Neutrophil (primary cell): ENCODE measurements around the gene PDCD5.

ENCODE experiments used
- H3K27ac ChIP-seq: fragments of 200-600 bp; sonication (generic); 2 replicates; pipeline ENCODE4 v1.5.1; 2016; ENCODE audit warnings: mild to moderate bottlenecking, moderate library complexity
- H3K27me3 ChIP-seq: fragments of 200-600 bp; sonication (generic); 2 replicates; pipeline ENCODE4 v1.6.0; 2016; ENCODE audit warnings: mild to moderate bottlenecking
- H3K36me3 ChIP-seq: fragments of 200-600 bp; sonication (generic); 2 replicates; pipeline ENCODE4 v1.5.1; 2017
- H3K4me1 ChIP-seq, 2 experiments: fragments of 200-600 bp in 1 of 2; sonication (generic) in 1 of 2; 1 replicate in 1 of 2; 2 replicates in 1 of 2; pipeline versions ENCODE4 v1.5.1 to v1.6.1; 2013 to 2016; ENCODE audit warnings: low read depth in 1 of 2, low read length in 1 of 2, mild to moderate bottlenecking in 1 of 2, moderate library complexity in 1 of 2; ENCODE audit not compliant: control insufficient read depth in 1 of 2, insufficient read depth in 1 of 2
- H3K4me3 ChIP-seq, 2 experiments: fragments of 200-600 bp in 1 of 2; sonication (generic) in 1 of 2; 1 replicate in 1 of 2; 2 replicates in 1 of 2; pipeline ENCODE4 v1.5.1; 2013 to 2016; ENCODE audit warnings: low read depth in 1 of 2, low read length in 1 of 2, mild to moderate bottlenecking in 1 of 2, moderate library complexity in 1 of 2
- H3K9me3 ChIP-seq: fragments of 200-600 bp; sonication (generic); 2 replicates; pipeline ENCODE4 v1.5.1; 2016
- TF ChIP-seq, protein P1 (sequence below): fragments of 200-600 bp; sonication (generic); IDR thresholded peaks from 2 replicates; pipeline ENCODE4 v1.5.1; 2016; ENCODE audit warnings: antibody characterized with exemption

The PDCD5 gene

DNA sequence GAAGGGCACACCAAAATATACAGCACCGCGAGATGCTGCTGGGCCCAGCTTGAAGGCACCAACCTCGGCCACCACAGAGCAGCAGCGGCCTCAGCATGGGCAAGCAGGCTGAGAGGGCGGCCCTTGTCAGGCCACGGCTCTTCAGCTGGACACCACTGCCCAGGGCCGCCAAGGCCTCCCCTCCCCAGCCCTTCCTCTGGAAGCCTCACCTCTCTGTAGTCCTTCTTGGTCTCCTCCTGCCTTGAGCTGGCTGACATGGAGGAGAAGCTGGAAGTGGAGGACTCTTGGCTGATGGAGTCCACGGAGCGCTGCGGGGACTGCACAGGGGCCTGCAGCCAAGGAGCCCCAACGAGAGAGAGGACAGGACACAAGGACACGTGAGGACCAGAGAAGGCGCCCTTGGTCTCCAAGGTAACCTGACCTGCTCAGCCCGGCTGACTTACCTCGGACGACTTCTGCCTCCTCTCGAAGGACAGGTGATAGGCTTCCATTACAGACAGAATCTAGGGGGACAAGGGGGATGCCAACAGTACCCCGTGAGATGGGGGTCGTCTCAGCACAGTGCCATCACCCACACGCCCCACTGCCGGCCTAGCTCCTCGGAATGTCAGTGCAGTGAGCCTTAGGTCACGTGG lies 38.2 kb downstream of the PDCD5 start:
- H3K9me3 ChIP-seq: no peaks in the 10 kb centered on the region
- TF ChIP-seq, protein P1, sequence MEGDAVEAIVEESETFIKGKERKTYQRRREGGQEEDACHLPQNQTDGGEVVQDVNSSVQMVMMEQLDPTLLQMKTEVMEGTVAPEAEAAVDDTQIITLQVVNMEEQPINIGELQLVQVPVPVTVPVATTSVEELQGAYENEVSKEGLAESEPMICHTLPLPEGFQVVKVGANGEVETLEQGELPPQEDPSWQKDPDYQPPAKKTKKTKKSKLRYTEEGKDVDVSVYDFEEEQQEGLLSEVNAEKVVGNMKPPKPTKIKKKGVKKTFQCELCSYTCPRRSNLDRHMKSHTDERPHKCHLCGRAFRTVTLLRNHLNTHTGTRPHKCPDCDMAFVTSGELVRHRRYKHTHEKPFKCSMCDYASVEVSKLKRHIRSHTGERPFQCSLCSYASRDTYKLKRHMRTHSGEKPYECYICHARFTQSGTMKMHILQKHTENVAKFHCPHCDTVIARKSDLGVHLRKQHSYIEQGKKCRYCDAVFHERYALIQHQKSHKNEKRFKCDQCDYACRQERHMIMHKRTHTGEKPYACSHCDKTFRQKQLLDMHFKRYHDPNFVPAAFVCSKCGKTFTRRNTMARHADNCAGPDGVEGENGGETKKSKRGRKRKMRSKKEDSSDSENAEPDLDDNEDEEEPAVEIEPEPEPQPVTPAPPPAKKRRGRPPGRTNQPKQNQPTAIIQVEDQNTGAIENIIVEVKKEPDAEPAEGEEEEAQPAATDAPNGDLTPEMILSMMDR: no peak
- H3K4me3 ChIP-seq: no peak overlapping the region
- peaks cover 89% of the 10 kb centered on the region for H3K36me3 ChIP-seq
- no peaks in the 10 kb centered on the region for H3K4me1 ChIP-seq
- H3K27ac ChIP-seq: no peak overlapping the region
- H3K27me3 ChIP-seq: no peaks in the 10 kb centered on the region

- Histone ChIP-seq H3K36me3 (peaks cover 88% of the 10 kb centered on the region), H3K27me3 (no peaks in the 10 kb centered on the region), H3K27ac (no peak overlapping the region), H3K4me1 (no peaks in the 10 kb centered on the region), H3K9me3 (no peaks in the 10 kb centered on the region), H3K4me3 (no peak overlapping the region)
- TF ChIP-seq, protein P1: no peak
Measured at GRCh38 chr19:32622002-32622401, 41.0 kb downstream of the PDCD5 start.

DNA sequence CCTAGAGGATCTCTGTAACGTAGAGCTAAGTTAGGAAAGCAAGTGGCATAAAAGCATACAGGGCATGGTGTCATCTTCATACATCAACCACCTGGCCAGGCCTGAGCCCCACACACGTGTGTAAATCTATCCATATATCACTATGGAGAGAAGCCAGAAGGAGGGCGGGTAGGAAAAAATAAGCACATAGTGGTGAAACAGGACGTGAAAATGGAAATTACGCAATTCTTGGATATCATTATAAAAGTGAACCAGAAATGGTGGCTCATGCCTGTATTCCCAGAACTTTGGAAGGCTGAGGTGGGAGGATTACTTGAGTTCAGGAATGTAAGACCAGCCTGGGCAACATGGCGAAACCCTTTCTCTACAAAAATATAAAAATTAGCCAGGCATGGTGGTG lies 43.4 kb downstream of the PDCD5 start:
- Histone ChIP-seq H3K27me3 (no peaks in the 10 kb centered on the region), H3K36me3 (peaks cover 89% of the 10 kb centered on the region), H3K4me3 (no peak overlapping the region), H3K9me3 (no peaks in the 10 kb centered on the region), H3K27ac (no peak overlapping the region), H3K4me1 (no peaks in the 10 kb centered on the region)
- TF ChIP-seq, protein P1: no peak

GRCh38 chr19:32626969-32627368 lies 46.0 kb downstream of the PDCD5 start:
- no peaks in the 10 kb centered on the region for H3K4me1 ChIP-seq
- H3K9me3 ChIP-seq: no peaks in the 10 kb centered on the region
- peaks cover 95% of the 10 kb centered on the region for H3K36me3 ChIP-seq
- H3K4me3 ChIP-seq: no peak overlapping the region
- no peak overlapping the region for H3K27ac ChIP-seq
- TF ChIP-seq, protein P1: no peak
- H3K27me3 ChIP-seq: no peaks in the 10 kb centered on the region

GRCh38 chr19:32627714-32628270 lies 46.8 kb downstream of the PDCD5 start:
- TF ChIP-seq, protein P1: no peak
- no peak overlapping the region for H3K4me3 ChIP-seq
- H3K36me3 ChIP-seq: peaks cover 91% of the 10 kb centered on the region
- no peaks in the 10 kb centered on the region for H3K4me1 ChIP-seq
- no peaks in the 10 kb centered on the region for H3K27me3 ChIP-seq
- no peaks in the 10 kb centered on the region for H3K9me3 ChIP-seq
- no peak overlapping the region for H3K27ac ChIP-seq
